ENCODE data around the gene BPNT1. TPM values are rescaled to one million over a fixed set of nuclear protein-coding genes. Genes with fewer than 3 reads are reported as not detected.

The BPNT1 gene, protein sequence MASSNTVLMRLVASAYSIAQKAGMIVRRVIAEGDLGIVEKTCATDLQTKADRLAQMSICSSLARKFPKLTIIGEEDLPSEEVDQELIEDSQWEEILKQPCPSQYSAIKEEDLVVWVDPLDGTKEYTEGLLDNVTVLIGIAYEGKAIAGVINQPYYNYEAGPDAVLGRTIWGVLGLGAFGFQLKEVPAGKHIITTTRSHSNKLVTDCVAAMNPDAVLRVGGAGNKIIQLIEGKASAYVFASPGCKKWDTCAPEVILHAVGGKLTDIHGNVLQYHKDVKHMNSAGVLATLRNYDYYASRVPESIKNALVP
- total RNA-seq = 10 to 100 TPM; 11.5 to 16.4 TPM
- 10 to 100 TPM; 12.0 to 13.1 TPM for polyA plus RNA-seq

DNA sequence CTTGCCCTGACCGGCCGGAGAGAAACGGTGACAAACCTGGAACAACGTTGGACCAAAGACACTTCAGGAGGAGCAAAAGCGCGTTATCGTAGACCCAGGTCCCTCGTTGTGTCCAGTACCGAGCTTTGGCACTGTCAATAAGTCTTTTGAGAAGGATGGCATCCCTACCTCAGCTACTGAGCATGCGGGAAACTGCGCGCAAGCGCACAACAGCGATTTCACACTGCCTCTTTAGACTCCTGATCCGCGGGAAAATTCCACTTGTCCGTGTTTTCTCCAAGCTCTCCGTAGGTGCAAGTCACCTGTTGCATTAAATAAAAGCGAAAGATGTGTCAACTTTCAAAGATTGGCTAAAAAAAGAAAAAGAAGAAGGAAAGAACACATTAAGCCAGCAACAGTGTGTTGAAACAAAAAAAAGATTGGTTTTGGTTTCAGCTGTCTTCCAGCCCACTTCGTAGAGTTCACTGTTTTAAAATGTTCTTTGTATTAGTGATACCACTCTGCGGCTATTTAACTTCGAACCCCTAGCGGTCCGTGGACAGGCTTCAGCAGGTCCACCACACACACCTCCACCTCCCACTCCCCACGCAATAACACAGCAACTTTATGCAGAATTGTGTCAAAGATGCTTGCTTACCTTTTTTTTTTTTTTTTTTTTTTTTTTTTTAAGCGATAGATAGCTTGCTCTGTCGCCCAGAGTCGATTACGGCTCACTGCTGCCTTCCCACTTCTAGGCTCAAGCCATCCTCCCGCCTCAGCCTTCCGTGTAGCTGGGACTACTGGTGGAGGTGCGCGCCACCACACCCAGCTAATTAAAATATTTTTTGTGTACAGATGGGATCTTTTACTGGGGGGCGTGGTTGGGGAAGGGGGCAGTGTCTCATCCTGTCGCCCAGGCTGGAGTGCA is at the start of gene BPNT1:
BPNT1 (minus strand) TSS at position 139 of the 907 bp plus-strand sequence. CDS start 9,942 bp downstream, outside the sequence.
- Histone ChIP-seq H3K9ac (ENCODE audit: low read depth in 1 of 2, low read length in 2 of 2) (peak within 1 kb of the TSS; percentile 68 to 93), H3K27me3 (ENCODE audit: control insufficient read depth in 4 of 4, insufficient read depth in 4 of 4, low read length in 3 of 4) (no peaks in the 10 kb centered on the region), H3K4me1 (ENCODE audit: control insufficient read depth in 4 of 4, insufficient read depth in 4 of 4, low read length in 3 of 4) (peaks cover 5 to 17% (median 8%) of the 10 kb centered on the region in 4 donors), H3K4me3 (ENCODE audit: low read depth in 1 of 3, low read length in 3 of 3) (peak within 1 kb of the TSS; percentile 66 to 98 (median 89)), H3K9me3 (ENCODE audit: control insufficient read depth in 4 of 4, low read length in 3 of 4) (no peaks in the 10 kb centered on the region), H3K27ac (ENCODE audit: low read depth in 1 of 2, low read length in 2 of 2) (peak within 1 kb of the TSS; percentile 45 to 71), H3K36me3 (ENCODE audit: control insufficient read depth in 4 of 4, insufficient read depth in 3 of 4, low read depth in 1 of 4, low read length in 3 of 4) (no peaks in the 10 kb centered on the region)
- TF ChIP-seq RAD21 (IDR thresholded peaks at IDR 0.05) = peak in 1 of 2 donors; percentile 28
- TF ChIP-seq FOXA1 (IDR thresholded peaks at IDR 0.05) = peak; percentile 82
- TF ChIP-seq EGR1 (IDR thresholded peaks at IDR 0.05; ENCODE audit: low read depth in 2 of 2) = peak; percentile 34 to 64
- peak; percentile 45 to 46 for TF ChIP-seq RXRA (IDR thresholded peaks at IDR 0.05)
- TF ChIP-seq, protein P1, sequence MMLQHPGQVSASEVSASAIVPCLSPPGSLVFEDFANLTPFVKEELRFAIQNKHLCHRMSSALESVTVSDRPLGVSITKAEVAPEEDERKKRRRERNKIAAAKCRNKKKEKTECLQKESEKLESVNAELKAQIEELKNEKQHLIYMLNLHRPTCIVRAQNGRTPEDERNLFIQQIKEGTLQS (IDR thresholded peaks at IDR 0.05) = peak; percentile 53
- peak; percentile 95 for TF ChIP-seq YY1 (IDR thresholded peaks at IDR 0.05)
- peak; percentile 74 for TF ChIP-seq FOXA2 (IDR thresholded peaks at IDR 0.05)
- TF ChIP-seq JUND (IDR thresholded peaks at IDR 0.05) = peak in 1 of 2 donors; percentile 61
- TF ChIP-seq, protein P2, sequence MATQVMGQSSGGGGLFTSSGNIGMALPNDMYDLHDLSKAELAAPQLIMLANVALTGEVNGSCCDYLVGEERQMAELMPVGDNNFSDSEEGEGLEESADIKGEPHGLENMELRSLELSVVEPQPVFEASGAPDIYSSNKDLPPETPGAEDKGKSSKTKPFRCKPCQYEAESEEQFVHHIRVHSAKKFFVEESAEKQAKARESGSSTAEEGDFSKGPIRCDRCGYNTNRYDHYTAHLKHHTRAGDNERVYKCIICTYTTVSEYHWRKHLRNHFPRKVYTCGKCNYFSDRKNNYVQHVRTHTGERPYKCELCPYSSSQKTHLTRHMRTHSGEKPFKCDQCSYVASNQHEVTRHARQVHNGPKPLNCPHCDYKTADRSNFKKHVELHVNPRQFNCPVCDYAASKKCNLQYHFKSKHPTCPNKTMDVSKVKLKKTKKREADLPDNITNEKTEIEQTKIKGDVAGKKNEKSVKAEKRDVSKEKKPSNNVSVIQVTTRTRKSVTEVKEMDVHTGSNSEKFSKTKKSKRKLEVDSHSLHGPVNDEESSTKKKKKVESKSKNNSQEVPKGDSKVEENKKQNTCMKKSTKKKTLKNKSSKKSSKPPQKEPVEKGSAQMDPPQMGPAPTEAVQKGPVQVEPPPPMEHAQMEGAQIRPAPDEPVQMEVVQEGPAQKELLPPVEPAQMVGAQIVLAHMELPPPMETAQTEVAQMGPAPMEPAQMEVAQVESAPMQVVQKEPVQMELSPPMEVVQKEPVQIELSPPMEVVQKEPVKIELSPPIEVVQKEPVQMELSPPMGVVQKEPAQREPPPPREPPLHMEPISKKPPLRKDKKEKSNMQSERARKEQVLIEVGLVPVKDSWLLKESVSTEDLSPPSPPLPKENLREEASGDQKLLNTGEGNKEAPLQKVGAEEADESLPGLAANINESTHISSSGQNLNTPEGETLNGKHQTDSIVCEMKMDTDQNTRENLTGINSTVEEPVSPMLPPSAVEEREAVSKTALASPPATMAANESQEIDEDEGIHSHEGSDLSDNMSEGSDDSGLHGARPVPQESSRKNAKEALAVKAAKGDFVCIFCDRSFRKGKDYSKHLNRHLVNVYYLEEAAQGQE (IDR thresholded peaks at IDR 0.05) = peak; percentile 74
- peak; percentile 20 for TF ChIP-seq HNF4G (IDR thresholded peaks at IDR 0.05)
- TF ChIP-seq, protein P3, sequence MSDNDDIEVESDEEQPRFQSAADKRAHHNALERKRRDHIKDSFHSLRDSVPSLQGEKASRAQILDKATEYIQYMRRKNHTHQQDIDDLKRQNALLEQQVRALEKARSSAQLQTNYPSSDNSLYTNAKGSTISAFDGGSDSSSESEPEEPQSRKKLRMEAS (IDR thresholded peaks at IDR 0.05) = peak; percentile 95
- TF ChIP-seq TAF1 (conservative IDR thresholded peaks at IDR 0.05) = peak; percentile 86
- peak; percentile 39 to 79 for TF ChIP-seq GABPA (IDR thresholded peaks at IDR 0.05 in 1 of 2, conservative IDR thresholded peaks at IDR 0.05 in 1 of 2)
- peak; percentile 37 for TF ChIP-seq NR2F2 (IDR thresholded peaks at IDR 0.05)
- TF ChIP-seq, protein P4, sequence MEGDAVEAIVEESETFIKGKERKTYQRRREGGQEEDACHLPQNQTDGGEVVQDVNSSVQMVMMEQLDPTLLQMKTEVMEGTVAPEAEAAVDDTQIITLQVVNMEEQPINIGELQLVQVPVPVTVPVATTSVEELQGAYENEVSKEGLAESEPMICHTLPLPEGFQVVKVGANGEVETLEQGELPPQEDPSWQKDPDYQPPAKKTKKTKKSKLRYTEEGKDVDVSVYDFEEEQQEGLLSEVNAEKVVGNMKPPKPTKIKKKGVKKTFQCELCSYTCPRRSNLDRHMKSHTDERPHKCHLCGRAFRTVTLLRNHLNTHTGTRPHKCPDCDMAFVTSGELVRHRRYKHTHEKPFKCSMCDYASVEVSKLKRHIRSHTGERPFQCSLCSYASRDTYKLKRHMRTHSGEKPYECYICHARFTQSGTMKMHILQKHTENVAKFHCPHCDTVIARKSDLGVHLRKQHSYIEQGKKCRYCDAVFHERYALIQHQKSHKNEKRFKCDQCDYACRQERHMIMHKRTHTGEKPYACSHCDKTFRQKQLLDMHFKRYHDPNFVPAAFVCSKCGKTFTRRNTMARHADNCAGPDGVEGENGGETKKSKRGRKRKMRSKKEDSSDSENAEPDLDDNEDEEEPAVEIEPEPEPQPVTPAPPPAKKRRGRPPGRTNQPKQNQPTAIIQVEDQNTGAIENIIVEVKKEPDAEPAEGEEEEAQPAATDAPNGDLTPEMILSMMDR (IDR thresholded peaks at IDR 0.05; ENCODE audit: low read depth, low read length, missing input control) = peak; percentile 20
- TF ChIP-seq, protein P5, sequence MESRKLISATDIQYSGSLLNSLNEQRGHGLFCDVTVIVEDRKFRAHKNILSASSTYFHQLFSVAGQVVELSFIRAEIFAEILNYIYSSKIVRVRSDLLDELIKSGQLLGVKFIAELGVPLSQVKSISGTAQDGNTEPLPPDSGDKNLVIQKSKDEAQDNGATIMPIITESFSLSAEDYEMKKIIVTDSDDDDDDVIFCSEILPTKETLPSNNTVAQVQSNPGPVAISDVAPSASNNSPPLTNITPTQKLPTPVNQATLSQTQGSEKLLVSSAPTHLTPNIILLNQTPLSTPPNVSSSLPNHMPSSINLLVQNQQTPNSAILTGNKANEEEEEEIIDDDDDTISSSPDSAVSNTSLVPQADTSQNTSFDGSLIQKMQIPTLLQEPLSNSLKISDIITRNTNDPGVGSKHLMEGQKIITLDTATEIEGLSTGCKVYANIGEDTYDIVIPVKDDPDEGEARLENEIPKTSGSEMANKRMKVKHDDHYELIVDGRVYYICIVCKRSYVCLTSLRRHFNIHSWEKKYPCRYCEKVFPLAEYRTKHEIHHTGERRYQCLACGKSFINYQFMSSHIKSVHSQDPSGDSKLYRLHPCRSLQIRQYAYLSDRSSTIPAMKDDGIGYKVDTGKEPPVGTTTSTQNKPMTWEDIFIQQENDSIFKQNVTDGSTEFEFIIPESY (IDR thresholded peaks at IDR 0.05) = peak; percentile 80
- TF ChIP-seq SP1 (IDR thresholded peaks at IDR 0.05) = peak; percentile 75
- TF ChIP-seq HNF4A (conservative IDR thresholded peaks at IDR 0.05) = peak; percentile 67 to 74
- DNase-seq (ENCODE audit: low spot score) = peak; percentile 98
- WGBS = 5% methylated on average over 35 of the region's 35 CpGs
